Stomach (tissue), 4 donors: ENCODE measurements around the gene C20orf141.

Experiments
- CTCF ChIP-seq, 7 experiments: fragments of 450-650 bp in 4 of 7; fragments of 200-600 bp in 3 of 7; sonication (generic) in 3 of 7; IDR thresholded peaks; one replicate each; pipeline ENCODE4 v1.5.1; 2016 to 2019; ENCODE audit warnings: antibody characterized with exemption in 7 of 7, control low read depth in 2 of 7, mild to moderate bottlenecking in 1 of 7
- POLR2A ChIP-seq, 4 donors: fragments of 450-650 bp; IDR thresholded peaks; one replicate each; pipeline ENCODE4 v1.6.1; 2016; ENCODE audit warnings: antibody characterized with exemption in 4 of 4, control low read depth in 2 of 4, mild to moderate bottlenecking in 1 of 4, moderate library complexity in 1 of 4

GRCh38 chr20:2771631-2772080 lies 43.1 kb upstream of the C20orf141 start:
- no peak for TF ChIP-seq POLR2A (IDR thresholded peaks at IDR 0.05)
- no peak for TF ChIP-seq CTCF (IDR thresholded peaks at IDR 0.05)
